A549 (cell line): ENCODE data around the gene RING1. TPM values are rescaled to one million over a fixed set of nuclear protein-coding genes. Genes with fewer than 3 reads are reported as not detected.

Source experiments
- ATAC-seq, 2 experiments: fragments of 200-7000 bp in 1 of 2; fragments of >200 bp in 1 of 2; cut with Nextera tagmentation in 1 of 2; cut with Tn5 transposase in 1 of 2; 3 replicates each; pipeline versions ENCODE4 v1.8.0 to v1.9.1; 2018 to 2020; ENCODE audit warnings: mild to moderate bottlenecking in 1 of 2, moderate library complexity in 1 of 2
- CTCF ChIA-PET: fragments of 300-600 bp; sonication (Branson Sonifier 250); formaldehyde crosslinking; extraction: SDS; loops from one replicate; lab custom pipeline; 2021; ENCODE audit warnings: antibody characterized with exemption, inconsistent platforms; lab: Yijun Ruan, JAX
- POLR2A ChIA-PET: fragments of 350-600 bp; formaldehyde crosslinking; extraction: SDS; loops from one replicate; lab custom pipeline; 2021; ENCODE audit warnings: antibody characterized with exemption, inconsistent platforms; lab: Yijun Ruan, JAX
- DNase-seq, 2 experiments: peaks; one replicate each; pipeline versions ENCODE4 v3.0.0 to v3.0.0-alpha.2; 2011 to 2016; ENCODE audit warnings: low read depth in 1 of 2, low spot score in 1 of 2
- FAIRE-seq: peaks from 2 replicates; lab custom pipeline; 2011; peaks lifted over from hg19 to GRCh38; lab: Jason Lieb, UNC
- H3K27ac ChIP-seq, 2 experiments: fragments of >200 bp; sonication (Bioruptor Twin); formaldehyde crosslinking; 3 replicates each; pipeline ENCODE4 v1.5.1; 2016 to 2017
- H3K4me1 ChIP-seq: fragments of >200 bp; sonication (Bioruptor Twin); formaldehyde crosslinking; 3 replicates; pipeline ENCODE4 v1.6.1; 2016
- H3K4me2 ChIP-seq: fragments of >200 bp; sonication (Bioruptor Twin); formaldehyde crosslinking; 3 replicates; pipeline ENCODE4 v1.6.1; 2016
- H3K4me3 ChIP-seq: fragments of >200 bp; sonication (Bioruptor Twin); formaldehyde crosslinking; 3 replicates; pipeline ENCODE4 v1.5.1; 2016
- H3K9me3 ChIP-seq: fragments of >200 bp; sonication (Bioruptor Twin); formaldehyde crosslinking; 3 replicates; pipeline ENCODE4 v1.6.1; 2016
- CEBPB ChIP-seq, 2 experiments: fragments of >200 bp in 1 of 2; sonication (Bioruptor Twin) in 1 of 2; formaldehyde crosslinking in 1 of 2; IDR thresholded peaks; 2 replicates each; pipeline ENCODE4 v1.6.1; 2012 to 2016
- CHD2 ChIP-seq: fragments of 150-350 bp; IDR thresholded peaks from 2 replicates; pipeline ENCODE4 v1.6.1; 2014; ENCODE audit warnings: low read length; ENCODE audit not compliant: partially characterized antibody
- E2F6 ChIP-seq: IDR thresholded peaks from 2 replicates; pipeline ENCODE4 v1.6.1; 2012; ENCODE audit warnings: low read depth, borderline replicate concordance
- EHMT2 ChIP-seq: fragments of 200-600 bp; sonication (generic); IDR thresholded peaks from 2 replicates; pipeline ENCODE4 v1.6.1; 2016; ENCODE audit warnings: antibody characterized with exemption, low read depth, mild to moderate bottlenecking, moderate library complexity
- EP300 ChIP-seq, 2 experiments: fragments of >200 bp; sonication (Bioruptor Twin); formaldehyde crosslinking; IDR thresholded peaks; 2 replicates in 1 of 2; 3 replicates in 1 of 2; pipeline ENCODE4 v1.6.1; 2016 to 2017
- GATA3 ChIP-seq: IDR thresholded peaks from 2 replicates; pipeline ENCODE4 v1.6.1; 2012; ENCODE audit warnings: borderline replicate concordance
- JUN ChIP-seq, 2 experiments: fragments of >200 bp; sonication (Bioruptor Twin); formaldehyde crosslinking; IDR thresholded peaks; 2 replicates in 1 of 2; 3 replicates in 1 of 2; pipeline ENCODE4 v1.6.1; 2016 to 2017
- JUNB ChIP-seq: fragments of >200 bp; sonication (Bioruptor Twin); formaldehyde crosslinking; IDR thresholded peaks from 2 replicates; pipeline ENCODE4 v1.6.1; 2016
- KDM1A ChIP-seq: fragments of 200-600 bp; sonication (generic); IDR thresholded peaks from 2 replicates; pipeline ENCODE4 v1.6.1; 2016; ENCODE audit warnings: low read depth, mild to moderate bottlenecking
- KDM5A ChIP-seq: fragments of 200-600 bp; sonication (generic); IDR thresholded peaks from 2 replicates; pipeline ENCODE4 v1.6.1; 2016; ENCODE audit warnings: antibody characterized with exemption, mild to moderate bottlenecking
- NFE2L2 ChIP-seq: fragments of 150-350 bp; conservative IDR thresholded peaks from 2 replicates; pipeline ENCODE4 v1.6.1; 2014; ENCODE audit warnings: low read length
- PHF8 ChIP-seq: fragments of 200-600 bp; sonication (generic); IDR thresholded peaks from 2 replicates; pipeline ENCODE4 v1.6.1; 2016; ENCODE audit warnings: low read depth, mild to moderate bottlenecking, antibody characterized with exemption, moderate library complexity, borderline replicate concordance
- POLR2AphosphoS2 ChIP-seq: conservative IDR thresholded peaks from 2 replicates; pipeline ENCODE4 v1.6.1; 2012; ENCODE audit warnings: low read length, improper control_type of control experiment, inconsistent platforms
- RARB ChIP-seq: fragments of 250-450 bp; sonication (Bioruptor Pico); IDR thresholded peaks from 2 replicates; pipeline ENCODE4 v1.8.0; 2021; ENCODE audit warnings: mild to moderate bottlenecking, moderate library complexity
- RCOR1 ChIP-seq: fragments of 150-350 bp; IDR thresholded peaks from 2 replicates; pipeline ENCODE4 v1.6.1; 2014; ENCODE audit warnings: antibody characterized with exemption, low read length, low read depth
- RNF2 ChIP-seq: fragments of 200-600 bp; sonication (generic); IDR thresholded peaks from 2 replicates; pipeline ENCODE4 v1.6.1; 2016; ENCODE audit warnings: low read depth, mild to moderate bottlenecking, antibody characterized with exemption, moderate library complexity, borderline replicate concordance
- SMC3 ChIP-seq: fragments of >200 bp; sonication (Bioruptor Twin); formaldehyde crosslinking; IDR thresholded peaks from 3 replicates; pipeline ENCODE4 v1.6.1; 2018; ENCODE audit warnings: inconsistent platforms
- TFCP2L1 ChIP-seq: fragments of 250-450 bp; sonication (Bioruptor Pico); IDR thresholded peaks from 2 replicates; pipeline ENCODE4 v1.5.0; 2021; ENCODE audit warnings: mild to moderate bottlenecking
- TP53 ChIP-seq: fragments of 250-450 bp; sonication (Bioruptor Pico); IDR thresholded peaks from 2 replicates; pipeline ENCODE4 v1.5.0; 2021; ENCODE audit warnings: mild to moderate bottlenecking, moderate library complexity
- ZFP36 ChIP-seq: fragments of 450-650 bp; IDR thresholded peaks from 2 replicates; pipeline ENCODE4 v1.6.1; 2014; ENCODE audit warnings: borderline replicate concordance; ENCODE audit not compliant: partially characterized antibody
- ZNF302 ChIP-seq: fragments of 250-450 bp; sonication (Bioruptor Pico); IDR thresholded peaks from 2 replicates; pipeline ENCODE4 v1.9.0; 2021; ENCODE audit warnings: inconsistent platforms, mild to moderate bottlenecking, moderate library complexity
- WGBS: methylation state at CpG from one replicate; pipeline ENCODE4 v1.1.6; 2017; ENCODE audit errors: missing lambda C conversion rate; 5-methylcytosine and 5-hydroxymethylcytosine counted together
- polyA plus RNA-seq, 4 experiments: library from polyadenylated mRNA; depleted of rRNA in 3 of 4; stranded (reverse); fragments of >200 nt; fragmentation: RNase III in 1 of 4; extraction: RNeasy Plus Mini Kit Qiagen cat#74134 plus additional on column Dnase treatment in 1 of 4; gene quantifications; 2 replicates in 3 of 4; 3 replicates in 1 of 4; pipeline ENCODE4 v1.2.3, GENCODE V29; 2011 to 2017
- TF ChIP-seq, protein P1 (sequence below): IDR thresholded peaks from 2 replicates; pipeline ENCODE4 v1.6.1; 2012
- TF ChIP-seq, protein P2 (sequence below): fragments of 250-450 bp; sonication (Bioruptor Pico); IDR thresholded peaks from 2 replicates; pipeline ENCODE4 v1.5.0; 2020; ENCODE audit warnings: low read depth, mild to moderate bottlenecking, moderate library complexity
- TF ChIP-seq, protein P3 (sequence below): fragments of 450-650 bp; IDR thresholded peaks from 2 replicates; pipeline ENCODE4 v1.6.1; 2014; ENCODE audit warnings: antibody characterized with exemption
- TF ChIP-seq, protein P4 (sequence below): fragments of 200-600 bp; sonication (generic); IDR thresholded peaks from 2 replicates; pipeline ENCODE4 v1.6.1; 2016; ENCODE audit warnings: antibody characterized with exemption, mild to moderate bottlenecking, moderate library complexity

The RING1 gene
- polyA plus RNA-seq, 2 of the 4 experiments (the other 2 are of a cell fraction): 12.7 to 35.0 TPM

- H3K4me2 ChIP-seq: no peak overlapping the region
- ATAC-seq: no peak
- ChIA-PET CTCF (no interaction called here), POLR2A (no interaction called here)
- no peak for FAIRE-seq
- H3K4me1 ChIP-seq: peaks cover 11% of the 10 kb centered on the region
- H3K9me3 ChIP-seq: no peaks in the 10 kb centered on the region
- no peak overlapping the region for H3K27ac ChIP-seq
- no peak overlapping the region for H3K4me3 ChIP-seq
- no peak for DNase-seq
- TF ChIP-seq, protein P1, sequence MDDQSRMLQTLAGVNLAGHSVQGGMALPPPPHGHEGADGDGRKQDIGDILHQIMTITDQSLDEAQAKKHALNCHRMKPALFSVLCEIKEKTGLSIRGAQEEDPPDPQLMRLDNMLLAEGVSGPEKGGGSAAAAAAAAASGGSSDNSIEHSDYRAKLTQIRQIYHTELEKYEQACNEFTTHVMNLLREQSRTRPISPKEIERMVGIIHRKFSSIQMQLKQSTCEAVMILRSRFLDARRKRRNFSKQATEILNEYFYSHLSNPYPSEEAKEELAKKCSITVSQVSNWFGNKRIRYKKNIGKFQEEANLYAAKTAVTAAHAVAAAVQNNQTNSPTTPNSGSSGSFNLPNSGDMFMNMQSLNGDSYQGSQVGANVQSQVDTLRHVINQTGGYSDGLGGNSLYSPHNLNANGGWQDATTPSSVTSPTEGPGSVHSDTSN: no peak
These were observed 44.5 kb downstream of the RING1 start for GRCh38 chr6:33252759-33253158.

- H3K9me3 ChIP-seq: no peaks in the 10 kb centered on the region
- no peak overlapping the region for H3K4me2 ChIP-seq
- POLR2A ChIA-PET: no interaction called here
- H3K4me1 ChIP-seq: peaks cover 11% of the 10 kb centered on the region
- DNase-seq (no peak), ATAC-seq (no peak), FAIRE-seq (no peak)
- WGBS: 93% methylated on average over 4 of the region's 4 CpGs
- 0 out of 6 replicates have a peak overlapping the region, but pooled peaks have one; percentile 16 to 20 for H3K27ac ChIP-seq
- CTCF ChIA-PET: no interaction called here
- TF ChIP-seq TFCP2L1: no peak
- TF ChIP-seq, protein P2, sequence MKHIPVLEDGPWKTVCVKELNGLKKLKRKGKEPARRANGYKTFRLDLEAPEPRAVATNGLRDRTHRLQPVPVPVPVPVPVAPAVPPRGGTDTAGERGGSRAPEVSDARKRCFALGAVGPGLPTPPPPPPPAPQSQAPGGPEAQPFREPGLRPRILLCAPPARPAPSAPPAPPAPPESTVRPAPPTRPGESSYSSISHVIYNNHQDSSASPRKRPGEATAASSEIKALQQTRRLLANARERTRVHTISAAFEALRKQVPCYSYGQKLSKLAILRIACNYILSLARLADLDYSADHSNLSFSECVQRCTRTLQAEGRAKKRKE (CRISPR knock-in tag): no peak
- TF ChIP-seq, protein P3, sequence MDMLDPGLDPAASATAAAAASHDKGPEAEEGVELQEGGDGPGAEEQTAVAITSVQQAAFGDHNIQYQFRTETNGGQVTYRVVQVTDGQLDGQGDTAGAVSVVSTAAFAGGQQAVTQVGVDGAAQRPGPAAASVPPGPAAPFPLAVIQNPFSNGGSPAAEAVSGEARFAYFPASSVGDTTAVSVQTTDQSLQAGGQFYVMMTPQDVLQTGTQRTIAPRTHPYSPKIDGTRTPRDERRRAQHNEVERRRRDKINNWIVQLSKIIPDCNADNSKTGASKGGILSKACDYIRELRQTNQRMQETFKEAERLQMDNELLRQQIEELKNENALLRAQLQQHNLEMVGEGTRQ: no peak
- TF ChIP-seq RCOR1: no peak
- TF ChIP-seq JUN (IDR thresholded peaks at IDR 0.05): no peak
- no peak for TF ChIP-seq CHD2
- no peak for TF ChIP-seq EP300 (IDR thresholded peaks at IDR 0.05)
- H3K4me3 ChIP-seq: no peak overlapping the region
These were observed 46.3 kb downstream of the RING1 start for GRCh38 chr6:33254591-33254990.

DNA sequence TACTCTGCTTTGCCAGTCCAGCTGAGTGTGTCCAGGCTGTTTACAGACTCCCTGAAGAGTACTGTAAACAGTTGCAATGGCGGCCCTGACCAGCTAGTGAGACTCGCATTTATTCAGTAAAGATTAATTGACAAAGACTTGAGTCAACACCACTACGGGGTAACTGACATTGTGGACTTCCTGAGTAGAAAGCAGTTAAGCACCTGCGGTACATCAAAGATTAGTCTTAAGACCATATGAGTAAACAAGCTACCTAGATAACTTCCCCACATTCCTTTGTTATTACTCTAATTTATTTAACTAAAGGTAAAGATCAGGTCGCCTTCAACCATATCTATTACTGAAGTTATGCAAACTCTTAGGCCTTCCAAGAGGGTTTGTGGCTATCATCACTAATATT, 50.7 kb downstream of the RING1 start:
- FAIRE-seq (no peak), DNase-seq (no peak), ATAC-seq (no peak)
- ChIA-PET POLR2A (no interaction called here), CTCF (interaction anchor here (1.1 to 3.4 kb wide), 2 partner anchors 8 to 11 kb away, joined by 4 to 11 read pairs; no protein-coding TSS in a partner anchor)
- WGBS: 64% methylated on average over 5 of the region's 5 CpGs
- H3K4me1 ChIP-seq: peaks cover 4% of the 10 kb centered on the region; the same call in 1 of the 3 replicates
- H3K9me3 ChIP-seq: no peaks in the 10 kb centered on the region
- no peak overlapping the region for H3K4me3 ChIP-seq
- no peak overlapping the region for H3K27ac ChIP-seq
- no peak overlapping the region for H3K4me2 ChIP-seq
- TF ChIP-seq RNF2 (no peak), RARB (CRISPR knock-in tag) (no peak), TP53 (CRISPR knock-in tag) (no peak), E2F6 (no peak), PHF8 (no peak), NFE2L2 (no peak), EHMT2 (no peak), CEBPB (IDR thresholded peaks at IDR 0.05) (no peak), KDM1A (no peak), ZNF302 (no peak), KDM5A (no peak), GATA3 (no peak), ZFP36 (no peak), POLR2AphosphoS2 (no peak), CHD2 (no peak), JUNB (no peak), SMC3 (no peak)
- TF ChIP-seq, protein P3: no peak
- TF ChIP-seq, protein P2 (CRISPR knock-in tag): no peak
- TF ChIP-seq, protein P4, sequence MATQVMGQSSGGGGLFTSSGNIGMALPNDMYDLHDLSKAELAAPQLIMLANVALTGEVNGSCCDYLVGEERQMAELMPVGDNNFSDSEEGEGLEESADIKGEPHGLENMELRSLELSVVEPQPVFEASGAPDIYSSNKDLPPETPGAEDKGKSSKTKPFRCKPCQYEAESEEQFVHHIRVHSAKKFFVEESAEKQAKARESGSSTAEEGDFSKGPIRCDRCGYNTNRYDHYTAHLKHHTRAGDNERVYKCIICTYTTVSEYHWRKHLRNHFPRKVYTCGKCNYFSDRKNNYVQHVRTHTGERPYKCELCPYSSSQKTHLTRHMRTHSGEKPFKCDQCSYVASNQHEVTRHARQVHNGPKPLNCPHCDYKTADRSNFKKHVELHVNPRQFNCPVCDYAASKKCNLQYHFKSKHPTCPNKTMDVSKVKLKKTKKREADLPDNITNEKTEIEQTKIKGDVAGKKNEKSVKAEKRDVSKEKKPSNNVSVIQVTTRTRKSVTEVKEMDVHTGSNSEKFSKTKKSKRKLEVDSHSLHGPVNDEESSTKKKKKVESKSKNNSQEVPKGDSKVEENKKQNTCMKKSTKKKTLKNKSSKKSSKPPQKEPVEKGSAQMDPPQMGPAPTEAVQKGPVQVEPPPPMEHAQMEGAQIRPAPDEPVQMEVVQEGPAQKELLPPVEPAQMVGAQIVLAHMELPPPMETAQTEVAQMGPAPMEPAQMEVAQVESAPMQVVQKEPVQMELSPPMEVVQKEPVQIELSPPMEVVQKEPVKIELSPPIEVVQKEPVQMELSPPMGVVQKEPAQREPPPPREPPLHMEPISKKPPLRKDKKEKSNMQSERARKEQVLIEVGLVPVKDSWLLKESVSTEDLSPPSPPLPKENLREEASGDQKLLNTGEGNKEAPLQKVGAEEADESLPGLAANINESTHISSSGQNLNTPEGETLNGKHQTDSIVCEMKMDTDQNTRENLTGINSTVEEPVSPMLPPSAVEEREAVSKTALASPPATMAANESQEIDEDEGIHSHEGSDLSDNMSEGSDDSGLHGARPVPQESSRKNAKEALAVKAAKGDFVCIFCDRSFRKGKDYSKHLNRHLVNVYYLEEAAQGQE: no peak
